ENCODE results near the gene TTYH3.

TTYH3 gene

DNA sequence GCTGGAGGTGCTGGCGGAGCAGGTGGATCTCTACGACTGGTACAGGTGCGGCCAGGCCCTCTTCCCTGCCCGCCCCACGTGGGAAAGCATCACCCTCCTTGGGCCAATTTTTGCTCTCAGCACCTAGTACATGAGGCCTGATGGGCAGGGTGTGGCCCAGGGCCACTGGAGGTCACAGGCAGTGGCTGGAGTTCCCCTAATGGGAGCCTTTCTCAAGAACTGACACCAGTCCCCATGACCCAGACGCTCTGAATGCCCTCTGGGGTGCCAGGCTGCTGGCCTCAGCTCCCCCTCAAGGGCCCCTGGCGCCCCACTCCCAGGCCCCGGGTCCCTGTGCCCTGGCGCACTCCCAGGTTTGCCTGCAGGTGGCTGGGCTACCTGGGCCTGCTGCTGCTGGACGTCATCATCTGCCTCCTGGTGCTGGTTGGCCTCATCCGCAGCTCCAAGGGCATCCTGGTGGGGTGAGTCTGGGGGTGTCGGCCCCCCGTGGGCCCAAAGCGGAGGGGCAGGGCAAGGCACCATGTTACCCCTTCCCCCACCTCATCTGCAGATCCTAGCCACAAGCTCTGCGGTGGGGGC, 15.9 kb downstream of the TTYH3 start:
- Histone ChIP-seq H3K27ac (ENCODE audit: extremely low read depth, low read depth, low read length) (no peak overlapping the region), H3K4me3 (ENCODE audit: low read depth, low read length) (no peak overlapping the region), H3K36me3 (ENCODE audit: control insufficient read depth in 2 of 2, insufficient read depth in 1 of 2, low read length in 2 of 2) (peaks cover 0 to 35% of the 10 kb centered on the region in 2 experiments; a peak in 1 of 3 replicates), H3K4me1 (ENCODE audit: control insufficient read depth, insufficient read depth, low read length) (no peaks in the 10 kb centered on the region), H3K9me3 (ENCODE audit: control insufficient read depth, insufficient read depth, low read depth, low read length) (no peaks in the 10 kb centered on the region)
- TF ChIP-seq, protein P1, sequence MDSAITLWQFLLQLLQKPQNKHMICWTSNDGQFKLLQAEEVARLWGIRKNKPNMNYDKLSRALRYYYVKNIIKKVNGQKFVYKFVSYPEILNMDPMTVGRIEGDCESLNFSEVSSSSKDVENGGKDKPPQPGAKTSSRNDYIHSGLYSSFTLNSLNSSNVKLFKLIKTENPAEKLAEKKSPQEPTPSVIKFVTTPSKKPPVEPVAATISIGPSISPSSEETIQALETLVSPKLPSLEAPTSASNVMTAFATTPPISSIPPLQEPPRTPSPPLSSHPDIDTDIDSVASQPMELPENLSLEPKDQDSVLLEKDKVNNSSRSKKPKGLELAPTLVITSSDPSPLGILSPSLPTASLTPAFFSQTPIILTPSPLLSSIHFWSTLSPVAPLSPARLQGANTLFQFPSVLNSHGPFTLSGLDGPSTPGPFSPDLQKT (IDR thresholded peaks at IDR 0.05; ENCODE audit: borderline replicate concordance, low read depth, low read length), result no peak
- no peak for TF ChIP-seq ZBTB17 (tag by site-specific recombination; IDR thresholded peaks at IDR 0.05)
- TF ChIP-seq, protein P2, sequence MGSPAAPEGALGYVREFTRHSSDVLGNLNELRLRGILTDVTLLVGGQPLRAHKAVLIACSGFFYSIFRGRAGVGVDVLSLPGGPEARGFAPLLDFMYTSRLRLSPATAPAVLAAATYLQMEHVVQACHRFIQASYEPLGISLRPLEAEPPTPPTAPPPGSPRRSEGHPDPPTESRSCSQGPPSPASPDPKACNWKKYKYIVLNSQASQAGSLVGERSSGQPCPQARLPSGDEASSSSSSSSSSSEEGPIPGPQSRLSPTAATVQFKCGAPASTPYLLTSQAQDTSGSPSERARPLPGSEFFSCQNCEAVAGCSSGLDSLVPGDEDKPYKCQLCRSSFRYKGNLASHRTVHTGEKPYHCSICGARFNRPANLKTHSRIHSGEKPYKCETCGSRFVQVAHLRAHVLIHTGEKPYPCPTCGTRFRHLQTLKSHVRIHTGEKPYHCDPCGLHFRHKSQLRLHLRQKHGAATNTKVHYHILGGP (tag by site-specific recombination; IDR thresholded peaks at IDR 0.05), result no peak
- TF ChIP-seq ZNF843 (tag by site-specific recombination; IDR thresholded peaks at IDR 0.05), result no peak
- ChIA-PET POLR2A (no interaction called here), CTCF (no interaction called here)

GRCh38 chr7:2649139-2649838, 17.5 kb downstream of the TTYH3 start:
- Histone ChIP-seq H3K27ac (ENCODE audit: extremely low read depth, low read depth, low read length) (no peak overlapping the region), H3K4me1 (ENCODE audit: control insufficient read depth, insufficient read depth, low read length) (no peaks in the 10 kb centered on the region), H3K4me3 (ENCODE audit: low read depth, low read length) (no peak overlapping the region), H3K9me3 (ENCODE audit: control insufficient read depth, insufficient read depth, low read depth, low read length) (no peaks in the 10 kb centered on the region), H3K36me3 (ENCODE audit: control insufficient read depth in 2 of 2, insufficient read depth in 1 of 2, low read length in 2 of 2) (peaks cover 0 to 42% of the 10 kb centered on the region in 2 experiments; a peak in 1 of 3 replicates)
- TF ChIP-seq ZBTB20 (tag by site-specific recombination; IDR thresholded peaks at IDR 0.05) (no peak), ZNF324 (tag by site-specific recombination; IDR thresholded peaks at IDR 0.05) (no peak), ZNF629 (tag by site-specific recombination; IDR thresholded peaks at IDR 0.05) (no peak), GLIS2 (tag by site-specific recombination; IDR thresholded peaks at IDR 0.05) (peak; percentile 24; the same call in 1 of the 2 replicates), ZNF785 (tag by site-specific recombination; IDR thresholded peaks at IDR 0.05) (no peak), ZNF501 (tag by site-specific recombination; IDR thresholded peaks at IDR 0.05) (no peak), ZNF639 (tag by site-specific recombination; IDR thresholded peaks at IDR 0.05) (no peak)
- ChIA-PET POLR2A (no interaction called here), CTCF (interaction anchor here (1.9 kb wide), 1 partner anchor 40 kb away, joined by 7 read pairs; no protein-coding TSS in a partner anchor)

DNA sequence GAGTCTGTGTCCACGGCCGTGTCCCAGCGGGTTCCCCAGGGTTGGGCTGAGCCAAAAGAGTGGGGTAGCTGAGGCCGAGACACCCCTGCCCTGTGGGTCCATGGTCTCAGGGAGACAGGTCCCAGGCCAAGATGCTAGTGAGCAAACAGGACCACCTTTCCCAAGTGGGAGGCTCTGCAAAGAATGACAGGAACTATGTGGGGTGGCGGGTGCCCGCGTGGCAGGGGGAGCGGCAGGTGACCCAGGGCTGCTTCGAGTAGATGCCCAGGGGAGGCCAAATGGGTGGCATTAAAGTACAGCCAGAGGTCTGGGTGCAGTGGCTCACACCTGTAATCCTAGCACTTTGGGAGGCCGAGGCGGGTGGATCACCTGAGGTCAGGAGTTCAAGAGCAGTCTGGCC, 18.2 kb downstream of the TTYH3 start:
- Histone ChIP-seq H3K4me3 (ENCODE audit: low read depth, low read length) (no peak overlapping the region), H3K36me3 (ENCODE audit: control insufficient read depth in 2 of 2, insufficient read depth in 1 of 2, low read length in 2 of 2) (peaks cover 0 to 42% of the 10 kb centered on the region in 2 experiments; a peak in 1 of 3 replicates), H3K4me1 (ENCODE audit: control insufficient read depth, insufficient read depth, low read length) (no peaks in the 10 kb centered on the region), H3K27ac (ENCODE audit: extremely low read depth, low read depth, low read length) (no peak overlapping the region), H3K9me3 (ENCODE audit: control insufficient read depth, insufficient read depth, low read depth, low read length) (no peaks in the 10 kb centered on the region)
- ChIA-PET POLR2A (interaction anchor here (1.2 kb wide), 1 partner anchor 19 kb away, joined by 4 read pairs; the partner anchor contains the start of gene TTYH3), CTCF (interaction anchor here (1.9 kb wide), 1 partner anchor 41 kb away, joined by 7 read pairs; no protein-coding TSS in a partner anchor)
- TF ChIP-seq ZNF202 (tag by site-specific recombination; IDR thresholded peaks at IDR 0.05; ENCODE audit: borderline replicate concordance) (no peak), GLI4 (tag by site-specific recombination; IDR thresholded peaks at IDR 0.05) (no peak), ZNF157 (tag by site-specific recombination; IDR thresholded peaks at IDR 0.05) (no peak), KLF1 (tag by site-specific recombination; IDR thresholded peaks at IDR 0.05) (no peak), ZNF530 (tag by site-specific recombination; IDR thresholded peaks at IDR 0.05; ENCODE audit: low read depth) (no peak), ZNF768 (tag by site-specific recombination; IDR thresholded peaks at IDR 0.05) (no peak), PRDM2 (tag by site-specific recombination; IDR thresholded peaks at IDR 0.05; ENCODE audit: borderline replicate concordance) (no peak), PBX3 (CRISPR knock-in tag; IDR thresholded peaks at IDR 0.05) (no peak)

Data from HEK293 (cell line).